ENCODE measurements around the gene NAGPA.

- TF ChIP-seq HMGA2 (CRISPR knock-in tag; IDR thresholded peaks at IDR 0.05) (no peak), USF2 (CRISPR knock-in tag; IDR thresholded peaks at IDR 0.05) (no peak), CTCF (IDR thresholded peaks at IDR 0.05) (no peak), ZMAT4 (CRISPR knock-in tag; IDR thresholded peaks at IDR 0.05) (no peak), NR1H2 (CRISPR knock-in tag; IDR thresholded peaks at IDR 0.05) (no peak), MYBL2 (CRISPR knock-in tag; IDR thresholded peaks at IDR 0.05) (no peak), E2F5 (CRISPR knock-in tag; IDR thresholded peaks at IDR 0.05) (no peak), ZNF121 (CRISPR knock-in tag; IDR thresholded peaks at IDR 0.05) (no peak), MXD4 (CRISPR knock-in tag; IDR thresholded peaks at IDR 0.05; ENCODE audit: borderline replicate concordance) (no peak), CBFB (CRISPR knock-in tag; IDR thresholded peaks at IDR 0.05; ENCODE audit: low read depth) (no peak)
Measured at GRCh38 chr16:5027575-5028235, 6.0 kb downstream of the NAGPA start.

Measured in WTC11 (cell line).